GM18499 (cell line): ENCODE data around the gene GALNT1.

Experiments used
- ATAC-seq: cut with Tn5 transposase; IDR thresholded peaks from one replicate; pipeline ENCODE4 v1.9.1; 2021; ENCODE audit warnings: moderate number of reproducible peaks; ENCODE audit not compliant: insufficient read depth, unreplicated experiment

Gene GALNT1

GRCh38 chr18:35662293-35663062, 80.9 kb downstream of the GALNT1 start:
- peak; percentile 75 for ATAC-seq

DNA sequence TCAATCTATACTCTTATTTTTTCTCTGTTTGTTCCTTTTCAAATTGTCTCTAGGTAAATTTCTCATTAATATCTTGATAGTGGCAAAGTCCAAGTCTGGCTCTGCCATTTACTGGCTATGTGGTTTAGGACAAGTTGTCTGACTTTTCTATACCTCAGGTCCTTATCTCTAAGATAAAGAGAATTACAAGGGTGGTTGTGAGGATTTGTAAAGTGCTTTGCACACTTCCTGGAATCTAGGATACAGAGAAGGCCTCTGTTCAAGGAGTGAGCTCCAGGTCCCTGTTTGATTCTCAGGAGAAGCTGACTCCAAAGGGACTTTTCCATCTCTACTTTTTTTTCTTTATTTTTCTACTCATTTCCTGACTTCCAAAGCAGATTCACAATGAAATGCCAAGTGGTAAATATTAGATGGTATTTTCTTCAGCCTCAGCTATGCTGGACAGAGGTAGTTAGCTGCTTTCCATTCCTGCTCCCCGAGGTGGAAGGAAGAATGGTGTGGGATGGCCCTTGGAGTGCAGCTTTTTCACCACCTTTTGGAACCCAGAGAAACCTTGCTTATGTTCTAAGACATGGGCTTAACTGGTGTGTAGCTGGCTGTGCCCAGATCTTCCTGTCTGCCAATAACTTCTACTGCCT, 90.5 kb downstream of the GALNT1 start:
- ATAC-seq: no peak

GRCh38 chr18:35672897-35673296, 91.4 kb downstream of the GALNT1 start:
- ATAC-seq: no peak

- no peak for ATAC-seq
These were observed 92.1 kb downstream of the GALNT1 start for GRCh38 chr18:35673682-35674081.

GRCh38 chr18:35680139-35680551, 98.6 kb downstream of the GALNT1 start:
- ATAC-seq: no peak

GRCh38 chr18:35682281-35682867, 100.8 kb downstream of the GALNT1 start:
- no peak for ATAC-seq

- no peak for ATAC-seq
These were observed 101.5 kb downstream of the GALNT1 start for GRCh38 chr18:35683021-35683420.

DNA sequence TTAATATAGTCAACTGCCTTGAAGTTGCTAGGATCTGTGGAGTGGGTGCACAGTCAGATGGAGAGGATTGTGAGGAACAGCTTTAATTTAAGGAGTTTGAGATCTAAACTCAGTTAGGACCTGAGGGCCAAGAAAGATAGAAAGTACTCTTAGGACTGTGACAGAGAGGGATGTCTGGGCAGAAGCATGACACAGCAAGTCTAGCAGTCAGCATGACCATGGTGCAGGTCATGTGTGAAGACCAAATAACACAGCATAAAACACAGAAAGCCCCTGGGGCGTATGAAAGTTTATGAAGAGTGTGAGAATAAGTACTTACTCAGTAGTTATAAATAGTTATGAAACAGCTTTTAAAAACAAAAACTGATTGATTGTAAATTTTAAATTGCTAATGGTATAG, 107.2 kb downstream of the GALNT1 start:
- peak; percentile 77 for ATAC-seq

DNA sequence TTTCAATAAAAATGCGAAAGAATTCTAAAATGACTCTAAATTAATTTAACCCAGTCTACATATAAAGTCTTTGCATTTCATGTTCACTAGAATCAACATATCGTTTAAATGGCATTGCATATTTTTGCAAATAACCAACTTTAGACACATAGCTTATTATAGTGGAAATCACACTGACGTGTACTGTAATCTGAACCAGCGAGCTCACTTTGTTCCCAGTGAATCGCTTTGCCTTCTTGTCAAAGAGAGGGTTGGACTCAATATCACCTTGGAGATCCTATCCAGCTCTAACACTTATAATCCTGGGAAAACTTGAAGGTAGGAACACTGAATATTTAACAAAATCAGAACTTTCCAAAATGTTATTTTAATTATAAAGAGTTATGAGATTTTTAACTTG, 108.2 kb downstream of the GALNT1 start:
- no peak for ATAC-seq

- ATAC-seq: no peak
These were observed 110.1 kb downstream of the GALNT1 start for GRCh38 chr18:35691625-35692024.

GRCh38 chr18:35692866-35693265, 111.3 kb downstream of the GALNT1 start:
- no peak for ATAC-seq

DNA sequence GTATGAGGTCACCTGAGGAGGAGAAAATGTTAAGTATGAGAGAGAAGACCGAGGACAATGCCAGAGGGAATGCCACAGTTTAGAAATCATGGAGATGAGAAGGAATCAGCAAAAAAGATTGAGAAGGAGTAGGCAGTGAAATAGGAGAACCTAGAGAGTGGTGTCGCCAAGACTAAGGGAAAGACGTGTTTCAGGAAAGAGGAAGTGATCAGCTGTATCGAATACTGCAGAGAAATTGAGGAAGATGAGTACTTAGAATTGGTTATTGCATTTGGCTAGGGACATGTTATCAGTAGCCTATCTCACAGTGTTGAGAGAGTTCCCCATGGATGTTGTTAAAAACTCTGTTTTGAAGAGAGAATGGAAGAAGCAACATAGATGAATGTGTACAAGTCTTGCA, 112.3 kb downstream of the GALNT1 start:
- ATAC-seq: no peak

GRCh38 chr18:35694808-35695207, 113.3 kb downstream of the GALNT1 start:
- no peak for ATAC-seq

DNA sequence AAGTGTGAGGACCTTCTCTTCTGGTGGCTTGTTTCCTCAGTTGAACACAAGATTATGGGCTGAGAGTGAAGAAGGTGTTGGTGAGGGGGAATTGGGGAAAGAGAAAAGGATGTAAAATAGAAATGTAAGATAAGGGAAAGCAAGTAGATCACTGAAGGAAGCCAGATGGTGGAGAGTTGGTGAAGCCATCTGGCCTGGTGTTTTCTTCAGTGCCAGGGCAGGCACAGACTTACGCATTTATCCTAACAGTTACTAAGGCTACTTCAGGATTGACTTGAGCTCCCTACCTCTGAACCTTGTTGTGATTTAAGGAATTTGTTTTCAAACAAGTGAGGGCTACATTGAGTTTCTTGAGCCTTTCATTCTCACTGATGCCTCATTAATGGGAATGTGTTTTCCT, 113.8 kb downstream of the GALNT1 start:
- no peak for ATAC-seq

GRCh38 chr18:35695803-35696202, 114.3 kb downstream of the GALNT1 start:
- ATAC-seq: no peak

- no peak for ATAC-seq
These were observed 114.8 kb downstream of the GALNT1 start for GRCh38 chr18:35696307-35696706.

DNA sequence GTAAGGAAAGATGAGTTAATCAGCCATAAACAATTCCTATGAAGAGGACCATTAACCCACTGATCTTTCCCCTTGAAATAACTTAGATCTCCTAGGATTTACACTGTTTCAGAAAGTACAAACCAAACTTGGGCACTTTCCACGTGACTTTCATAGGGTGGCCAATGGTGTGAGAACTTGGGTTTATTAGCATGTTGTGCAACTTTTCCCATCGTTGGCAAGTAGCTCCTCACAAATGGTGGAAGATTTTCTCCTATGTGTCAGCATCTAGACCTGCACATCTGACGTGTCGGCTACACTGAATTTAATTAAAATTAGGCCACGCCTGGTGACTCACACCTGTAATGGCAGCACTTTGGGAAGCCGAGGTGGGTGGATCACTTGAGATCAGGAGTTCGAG, 116.3 kb downstream of the GALNT1 start:
- no peak for ATAC-seq

- no peak for ATAC-seq
These were observed 121.6 kb downstream of the GALNT1 start for GRCh38 chr18:35703043-35703688.

DNA sequence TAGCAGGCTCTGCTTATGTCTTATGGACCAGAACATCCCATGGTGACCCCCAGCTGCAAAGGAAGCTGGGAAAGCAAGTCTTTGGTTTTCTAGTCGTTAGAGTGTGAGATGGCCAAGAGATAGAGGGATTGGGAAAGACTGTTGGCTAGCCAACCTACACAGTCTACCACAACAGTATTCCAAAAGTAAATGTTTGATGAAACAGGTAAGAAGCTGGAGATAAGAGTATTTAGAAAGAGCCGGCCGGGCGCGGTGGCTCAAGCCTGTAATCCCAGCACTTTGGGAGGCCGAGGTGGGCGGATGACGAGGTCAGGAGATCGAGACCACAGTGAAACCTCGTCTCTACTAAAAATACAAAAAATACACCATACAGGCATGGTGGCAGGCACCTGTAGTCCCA, 124.4 kb downstream of the GALNT1 start:
- ATAC-seq: no peak

DNA sequence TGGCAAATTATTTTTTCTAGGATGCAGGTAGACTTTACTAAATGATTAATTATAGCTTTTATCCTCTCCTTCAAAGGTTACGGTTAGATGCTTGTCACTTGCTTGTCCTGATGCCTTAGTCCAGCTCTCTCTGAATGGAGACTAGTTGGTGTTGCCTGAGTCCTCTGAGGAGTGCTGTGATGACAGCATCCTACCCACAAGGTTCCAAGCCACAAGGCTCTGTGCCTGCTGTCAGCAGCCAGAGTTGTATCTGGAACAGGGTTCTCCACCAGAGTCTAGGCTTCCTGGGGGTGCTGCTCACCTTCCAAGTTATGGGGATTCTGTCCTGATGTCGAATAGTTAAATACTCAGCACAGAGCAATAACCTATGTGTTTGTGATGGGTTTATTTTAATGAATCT, 125.7 kb downstream of the GALNT1 start:
- ATAC-seq: no peak

- ATAC-seq: no peak
These were observed 126.1 kb downstream of the GALNT1 start for GRCh38 chr18:35707674-35708073.
